Prostate gland (tissue), 2 donors: ENCODE results near the gene FCHO2. TPM values are rescaled to one million over a fixed set of nuclear protein-coding genes. Genes with fewer than 3 reads are reported as not detected.

Experiments used
- DNase-seq: peaks from one replicate; pipeline ENCODE4 v3.0.0-alpha.2; 2019; ENCODE audit warnings: low spot score
- H3K27ac ChIP-seq, 2 donors: fragments of 200-600 bp; sonication (generic); 2 replicates each; pipeline ENCODE4 v1.5.1; 2017 to 2019
- H3K27me3 ChIP-seq: fragments of 200-600 bp; sonication (generic); replicated peaks from 2 replicates; pipeline ENCODE4 v1.5.1; 2019; ENCODE audit not compliant: insufficient read depth
- H3K36me3 ChIP-seq, 2 donors: fragments of 200-600 bp; sonication (generic); 1 replicate in 1 of 2; 2 replicates in 1 of 2; pipeline versions ENCODE4 v1.5.1 to v1.8.1; 2017 to 2019
- H3K4me1 ChIP-seq: fragments of 200-600 bp; sonication (generic); replicated peaks from 2 replicates; pipeline ENCODE4 v1.5.1; 2019
- H3K4me3 ChIP-seq, 2 donors: fragments of 200-600 bp; sonication (generic); 2 replicates each; pipeline ENCODE4 v1.5.1; 2017 to 2019
- H3K9me3 ChIP-seq: fragments of 200-600 bp; sonication (generic); 2 replicates; pipeline ENCODE4 v1.5.1; 2017
- POLR2A ChIP-seq: fragments of 450-650 bp; IDR thresholded peaks from one replicate; pipeline ENCODE4 v1.6.1; 2016; ENCODE audit warnings: antibody characterized with exemption, mild to moderate bottlenecking
- POLR2AphosphoS5 ChIP-seq: sonication (generic); formaldehyde crosslinking; IDR thresholded peaks from one replicate; pipeline ENCODE4 v1.6.1; 2017; ENCODE audit warnings: antibody characterized with exemption
- WGBS: methylation state at CpG from one replicate; pipeline ENCODE4 v1.1.5; 2018; 5-methylcytosine and 5-hydroxymethylcytosine counted together
- intact Hi-C: fragments of 100-400 bp; cut with DNase I; formaldehyde crosslinking; loops from one replicate; pipeline ENCODE4 v1.14.2; 2022
- total RNA-seq, 2 donors: library from RNA; depleted of rRNA; stranded (reverse); fragments of >200 nt; gene quantifications; one replicate each; pipeline ENCODE4 v1.1.0, GENCODE V29; 2016
- TF ChIP-seq, protein P1 (sequence below), 4 experiments: fragments of 200-600 bp in 2 of 4; fragments of 450-650 bp in 2 of 4; sonication (generic) in 2 of 4; IDR thresholded peaks; 1 replicate in 3 of 4; 2 replicates in 1 of 4; pipeline ENCODE4 v1.5.1; 2016 to 2019; ENCODE audit warnings: antibody characterized with exemption in 4 of 4, mild to moderate bottlenecking in 2 of 4, moderate library complexity in 2 of 4

Gene FCHO2
- total RNA-seq, 2 donors from 2014 or later: 18.8 to 24.6 TPM

DNA sequence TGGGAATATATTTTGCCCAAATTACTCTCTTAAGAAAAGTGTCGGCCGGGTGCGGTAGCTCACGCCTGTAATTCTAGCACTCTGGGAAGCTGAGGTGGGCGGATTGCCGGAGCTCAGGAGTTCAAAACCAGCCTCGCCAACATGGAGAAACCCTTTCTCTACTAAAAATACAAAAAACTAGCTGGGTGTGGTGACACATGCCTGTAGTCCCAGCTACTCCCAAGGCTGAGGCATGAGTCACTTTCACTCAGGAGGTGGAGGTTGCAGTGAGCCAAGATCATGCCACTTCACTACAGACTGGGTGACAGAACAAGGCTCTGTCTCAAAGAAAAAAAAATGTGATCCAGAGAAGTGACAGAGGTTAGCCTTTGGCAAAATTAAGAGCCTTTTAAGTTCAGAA is 138.1 kb downstream of the FCHO2 start:
- Histone ChIP-seq H3K4me1 (no peaks in the 10 kb centered on the region), H3K4me3 (no peak overlapping the region), H3K27ac (no peak overlapping the region), H3K27me3 (no peaks in the 10 kb centered on the region), H3K9me3 (no peaks in the 10 kb centered on the region), H3K36me3 (no peaks in the 10 kb centered on the region)
- no peak for TF ChIP-seq POLR2A
- TF ChIP-seq, protein P1, sequence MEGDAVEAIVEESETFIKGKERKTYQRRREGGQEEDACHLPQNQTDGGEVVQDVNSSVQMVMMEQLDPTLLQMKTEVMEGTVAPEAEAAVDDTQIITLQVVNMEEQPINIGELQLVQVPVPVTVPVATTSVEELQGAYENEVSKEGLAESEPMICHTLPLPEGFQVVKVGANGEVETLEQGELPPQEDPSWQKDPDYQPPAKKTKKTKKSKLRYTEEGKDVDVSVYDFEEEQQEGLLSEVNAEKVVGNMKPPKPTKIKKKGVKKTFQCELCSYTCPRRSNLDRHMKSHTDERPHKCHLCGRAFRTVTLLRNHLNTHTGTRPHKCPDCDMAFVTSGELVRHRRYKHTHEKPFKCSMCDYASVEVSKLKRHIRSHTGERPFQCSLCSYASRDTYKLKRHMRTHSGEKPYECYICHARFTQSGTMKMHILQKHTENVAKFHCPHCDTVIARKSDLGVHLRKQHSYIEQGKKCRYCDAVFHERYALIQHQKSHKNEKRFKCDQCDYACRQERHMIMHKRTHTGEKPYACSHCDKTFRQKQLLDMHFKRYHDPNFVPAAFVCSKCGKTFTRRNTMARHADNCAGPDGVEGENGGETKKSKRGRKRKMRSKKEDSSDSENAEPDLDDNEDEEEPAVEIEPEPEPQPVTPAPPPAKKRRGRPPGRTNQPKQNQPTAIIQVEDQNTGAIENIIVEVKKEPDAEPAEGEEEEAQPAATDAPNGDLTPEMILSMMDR (IDR thresholded peaks at IDR 0.05): no peak
- TF ChIP-seq POLR2AphosphoS5: no peak
- DNase-seq: no peak
- intact Hi-C loops: no loop called here
- 94% methylated on average over 7 of the region's 7 CpGs for WGBS

DNA sequence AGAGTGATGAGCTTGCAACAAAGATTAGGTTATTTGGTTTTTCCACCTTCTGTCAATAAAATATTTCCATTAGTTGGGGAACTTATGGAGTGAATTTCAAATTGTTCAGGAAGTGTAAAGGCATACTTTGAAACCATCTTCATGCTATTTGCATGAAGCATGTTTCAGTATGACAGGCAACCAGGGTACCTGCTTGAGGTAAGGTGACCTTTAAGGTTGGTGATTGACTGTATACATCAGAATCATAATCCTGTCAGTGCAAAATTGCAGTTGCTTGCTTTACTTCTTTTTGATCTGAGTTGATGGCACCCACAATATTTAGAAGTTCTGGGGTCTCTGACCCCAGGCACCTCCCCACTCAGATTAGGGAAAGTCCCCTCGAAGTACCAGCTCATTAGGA is 138.6 kb downstream of the FCHO2 start:
- Histone ChIP-seq H3K27ac (no peak overlapping the region), H3K36me3 (no peaks in the 10 kb centered on the region), H3K27me3 (no peaks in the 10 kb centered on the region), H3K4me3 (no peak overlapping the region), H3K4me1 (no peaks in the 10 kb centered on the region), H3K9me3 (no peaks in the 10 kb centered on the region)
- WGBS: 100% methylated on average over 1 of the region's 1 CpG
- TF ChIP-seq, protein P1 (IDR thresholded peaks at IDR 0.05): no peak
- no peak for TF ChIP-seq POLR2AphosphoS5
- no peak for TF ChIP-seq POLR2A
- DNase-seq: no peak
- intact Hi-C loops: no loop called here

DNA sequence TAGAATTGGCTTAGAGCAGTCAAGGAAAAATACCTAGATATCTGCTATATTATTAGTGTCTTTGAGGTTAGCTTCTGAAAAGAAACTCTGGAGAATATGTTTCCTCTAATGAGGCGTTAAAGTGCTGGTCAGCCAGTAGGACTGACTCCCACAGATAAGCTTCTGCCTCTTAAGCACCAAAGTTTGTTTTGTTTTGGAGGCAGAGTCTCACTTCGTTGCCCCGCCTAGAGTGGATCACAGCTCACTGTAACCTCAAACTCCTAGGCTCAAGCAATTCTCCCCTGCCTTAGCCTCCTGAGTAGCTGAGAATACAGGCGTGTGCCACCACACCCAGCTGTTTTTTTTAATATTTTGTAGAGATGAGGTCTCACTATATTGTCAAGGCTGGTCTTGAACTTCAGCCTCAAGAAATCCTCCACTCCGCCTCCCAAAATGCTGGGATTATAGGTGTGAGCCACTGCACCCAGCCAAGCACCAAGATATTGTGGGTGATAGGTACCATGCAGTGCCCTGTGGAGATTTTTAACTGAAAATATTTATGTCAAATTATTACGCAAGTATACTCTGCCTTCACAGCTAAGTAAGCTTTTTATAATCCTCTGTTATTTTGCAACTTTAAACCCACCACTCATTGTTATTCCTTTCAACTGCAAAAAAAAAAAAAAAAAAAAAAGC is 139.9 kb downstream of the FCHO2 start:
- TF ChIP-seq, protein P1 (IDR thresholded peaks at IDR 0.05): no peak
- no peak for TF ChIP-seq POLR2AphosphoS5
- TF ChIP-seq POLR2A: no peak
- intact Hi-C loops: no loop called here
- no peak for DNase-seq

DNA sequence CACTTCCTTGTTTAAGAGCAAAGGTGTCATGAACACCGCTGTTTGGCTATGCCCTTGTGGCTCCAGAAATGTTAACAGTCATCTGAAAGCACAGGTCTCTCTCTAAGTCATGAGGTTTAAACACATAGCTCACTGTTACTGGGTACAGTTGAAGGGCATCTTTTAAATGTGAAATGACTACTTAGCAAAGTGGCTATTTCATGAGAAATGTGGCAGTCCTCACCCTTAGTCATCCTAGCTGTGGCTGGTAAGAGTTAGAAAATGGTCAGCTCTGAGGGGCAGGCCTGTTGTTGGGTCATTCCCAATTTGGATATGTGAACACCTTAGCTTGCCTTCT is 140.4 kb downstream of the FCHO2 start:
- Histone ChIP-seq H3K4me3 (no peak overlapping the region), H3K27me3 (no peaks in the 10 kb centered on the region), H3K36me3 (no peaks in the 10 kb centered on the region), H3K27ac (no peak overlapping the region), H3K9me3 (no peaks in the 10 kb centered on the region), H3K4me1 (no peaks in the 10 kb centered on the region)
- WGBS: 83% methylated on average over 1 of the region's 1 CpG
- DNase-seq: no peak
- TF ChIP-seq POLR2A (no peak), POLR2AphosphoS5 (no peak)
- TF ChIP-seq, protein P1 (IDR thresholded peaks at IDR 0.05): no peak
- intact Hi-C loops: no loop called here

More for the DNA sequence above, 139.9 kb downstream of the FCHO2 start:
- Histone ChIP-seq H3K27me3 (no peaks in the 10 kb centered on the region), H3K4me1 (no peaks in the 10 kb centered on the region), H3K27ac (no peak overlapping the region), H3K36me3 (no peaks in the 10 kb centered on the region), H3K9me3 (no peaks in the 10 kb centered on the region), H3K4me3 (no peak overlapping the region)
- 92% methylated on average over 6 of the region's 6 CpGs for WGBS

DNA sequence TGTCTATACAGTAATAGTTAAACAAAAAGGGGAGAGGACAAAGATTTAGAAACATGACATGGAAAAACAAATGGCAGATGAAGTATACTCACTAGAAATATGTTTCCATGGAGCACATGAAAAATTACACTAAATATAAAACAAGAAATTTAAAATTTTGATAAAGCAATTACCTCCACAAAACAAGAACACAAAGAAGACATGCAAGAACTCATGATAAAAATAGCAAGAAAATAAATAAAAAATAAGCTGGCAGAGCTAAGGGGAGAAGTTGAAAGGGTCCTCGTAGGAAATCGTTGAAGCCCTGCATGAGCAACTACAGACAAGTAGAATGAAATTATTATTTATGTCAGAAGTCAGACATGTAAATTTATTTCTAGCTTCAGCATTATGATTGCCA is 141.9 kb downstream of the FCHO2 start:
- TF ChIP-seq, protein P1 (IDR thresholded peaks at IDR 0.05): no peak
- TF ChIP-seq POLR2A (no peak), POLR2AphosphoS5 (no peak)
- no peaks in the 10 kb centered on the region for H3K36me3 ChIP-seq
- intact Hi-C loops: no loop called here
- 98% methylated on average over 2 of the region's 2 CpGs for WGBS
- H3K4me1 ChIP-seq: no peaks in the 10 kb centered on the region
- no peak overlapping the region for H3K4me3 ChIP-seq
- no peaks in the 10 kb centered on the region for H3K27me3 ChIP-seq
- H3K9me3 ChIP-seq: no peaks in the 10 kb centered on the region
- no peak overlapping the region for H3K27ac ChIP-seq
- no peak for DNase-seq
